PFSK-1 (cell line): Measurements from ENCODE around the gene KCNMA1.

Experiments
- FOXP2 ChIP-seq: optimal IDR thresholded peaks from 2 replicates; pipeline ENCODE3; 2011; ENCODE audit warnings: borderline replicate concordance, control low read depth, inconsistent platforms; ENCODE audit not compliant: insufficient read depth; ENCODE audit errors: extremely low read length, extremely low read depth
- POLR2AphosphoS5 ChIP-seq: IDR thresholded peaks from 2 replicates; pipeline ENCODE4 v1.6.1; 2012; ENCODE audit warnings: low read depth, mild to moderate bottlenecking, control low read depth, low read length, moderate library complexity
- SIN3A ChIP-seq: IDR thresholded peaks from 2 replicates; pipeline ENCODE4 v1.6.1; 2012; ENCODE audit warnings: mild to moderate bottlenecking, low read length, moderate library complexity, borderline replicate concordance; ENCODE audit not compliant: insufficient read depth
- TAF1 ChIP-seq: IDR thresholded peaks from 2 replicates; pipeline ENCODE4 v1.6.1; 2012; ENCODE audit warnings: low read length, control low read depth, borderline replicate concordance; ENCODE audit not compliant: insufficient read depth
- TF ChIP-seq, protein P1 (sequence below), 2 experiments: IDR thresholded peaks; 2 replicates each; pipeline versions ENCODE4 v1.6.1 to v1.8.0; 2011 to 2012; ENCODE audit warnings: low read depth in 2 of 2, low read length in 2 of 2, control low read depth in 1 of 2, inconsistent platforms in 1 of 2, mild to moderate bottlenecking in 1 of 2, moderate library complexity in 1 of 2; ENCODE audit not compliant: insufficient read depth in 1 of 2

The KCNMA1 gene

DNA sequence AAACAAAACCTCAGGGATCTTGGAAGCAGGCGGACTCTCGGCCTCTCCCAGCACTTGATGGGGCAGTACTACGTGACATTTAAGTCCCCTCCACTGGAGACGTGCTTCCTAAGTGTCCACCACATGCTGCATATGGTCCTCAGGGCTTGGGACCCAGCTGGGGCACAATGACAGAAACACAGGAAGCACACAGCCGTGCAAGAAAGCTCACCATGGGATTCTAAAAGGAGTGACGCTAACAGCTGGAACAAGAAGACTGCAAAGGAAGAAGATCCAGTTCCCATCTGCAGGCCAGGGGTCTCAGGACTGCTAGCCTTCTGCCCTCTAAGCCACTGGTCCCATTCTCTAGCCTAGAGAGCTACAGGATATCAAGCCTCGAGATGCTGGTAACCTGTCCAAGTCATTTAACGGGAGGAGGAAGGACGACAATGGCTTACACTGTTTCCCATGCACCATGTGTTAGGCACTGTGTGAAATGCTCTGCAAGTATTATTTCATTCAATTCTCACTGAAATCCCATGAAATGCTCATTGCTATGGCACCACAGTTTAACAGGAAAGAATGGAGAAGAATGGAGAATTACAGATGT, 61.1 kb downstream of the KCNMA1 start:
- TF ChIP-seq SIN3A (no peak), POLR2AphosphoS5 (no peak), TAF1 (no peak), FOXP2 (no peak)
- TF ChIP-seq, protein P1, sequence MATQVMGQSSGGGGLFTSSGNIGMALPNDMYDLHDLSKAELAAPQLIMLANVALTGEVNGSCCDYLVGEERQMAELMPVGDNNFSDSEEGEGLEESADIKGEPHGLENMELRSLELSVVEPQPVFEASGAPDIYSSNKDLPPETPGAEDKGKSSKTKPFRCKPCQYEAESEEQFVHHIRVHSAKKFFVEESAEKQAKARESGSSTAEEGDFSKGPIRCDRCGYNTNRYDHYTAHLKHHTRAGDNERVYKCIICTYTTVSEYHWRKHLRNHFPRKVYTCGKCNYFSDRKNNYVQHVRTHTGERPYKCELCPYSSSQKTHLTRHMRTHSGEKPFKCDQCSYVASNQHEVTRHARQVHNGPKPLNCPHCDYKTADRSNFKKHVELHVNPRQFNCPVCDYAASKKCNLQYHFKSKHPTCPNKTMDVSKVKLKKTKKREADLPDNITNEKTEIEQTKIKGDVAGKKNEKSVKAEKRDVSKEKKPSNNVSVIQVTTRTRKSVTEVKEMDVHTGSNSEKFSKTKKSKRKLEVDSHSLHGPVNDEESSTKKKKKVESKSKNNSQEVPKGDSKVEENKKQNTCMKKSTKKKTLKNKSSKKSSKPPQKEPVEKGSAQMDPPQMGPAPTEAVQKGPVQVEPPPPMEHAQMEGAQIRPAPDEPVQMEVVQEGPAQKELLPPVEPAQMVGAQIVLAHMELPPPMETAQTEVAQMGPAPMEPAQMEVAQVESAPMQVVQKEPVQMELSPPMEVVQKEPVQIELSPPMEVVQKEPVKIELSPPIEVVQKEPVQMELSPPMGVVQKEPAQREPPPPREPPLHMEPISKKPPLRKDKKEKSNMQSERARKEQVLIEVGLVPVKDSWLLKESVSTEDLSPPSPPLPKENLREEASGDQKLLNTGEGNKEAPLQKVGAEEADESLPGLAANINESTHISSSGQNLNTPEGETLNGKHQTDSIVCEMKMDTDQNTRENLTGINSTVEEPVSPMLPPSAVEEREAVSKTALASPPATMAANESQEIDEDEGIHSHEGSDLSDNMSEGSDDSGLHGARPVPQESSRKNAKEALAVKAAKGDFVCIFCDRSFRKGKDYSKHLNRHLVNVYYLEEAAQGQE (IDR thresholded peaks at IDR 0.05; ENCODE audit: insufficient read depth in 1 of 2, low read depth in 2 of 2, low read length in 2 of 2) = no peak

DNA sequence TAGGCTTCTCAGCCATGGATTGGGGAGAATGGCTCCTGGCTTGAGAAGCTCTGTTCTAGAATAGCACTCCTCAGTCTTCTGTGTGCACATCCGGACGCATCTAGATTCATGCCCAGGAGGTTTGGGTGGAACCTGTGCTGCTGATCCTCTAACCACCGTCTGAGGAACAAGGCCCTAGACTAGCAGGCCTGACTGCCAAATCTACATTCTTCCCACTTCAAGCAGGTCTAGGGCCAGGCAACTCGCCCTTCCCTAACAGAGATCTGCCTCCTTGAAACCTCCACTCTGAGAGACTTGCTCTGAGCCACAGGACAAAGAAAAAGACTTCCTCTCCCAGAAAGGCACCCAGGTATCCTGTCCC, 61.6 kb downstream of the KCNMA1 start:
- no peak for TF ChIP-seq FOXP2
- TF ChIP-seq POLR2AphosphoS5 = no peak
- no peak for TF ChIP-seq SIN3A
- TF ChIP-seq, protein P1 (IDR thresholded peaks at IDR 0.05; ENCODE audit: insufficient read depth in 1 of 2, low read depth in 2 of 2, low read length in 2 of 2) = no peak
- TF ChIP-seq TAF1 = no peak

DNA sequence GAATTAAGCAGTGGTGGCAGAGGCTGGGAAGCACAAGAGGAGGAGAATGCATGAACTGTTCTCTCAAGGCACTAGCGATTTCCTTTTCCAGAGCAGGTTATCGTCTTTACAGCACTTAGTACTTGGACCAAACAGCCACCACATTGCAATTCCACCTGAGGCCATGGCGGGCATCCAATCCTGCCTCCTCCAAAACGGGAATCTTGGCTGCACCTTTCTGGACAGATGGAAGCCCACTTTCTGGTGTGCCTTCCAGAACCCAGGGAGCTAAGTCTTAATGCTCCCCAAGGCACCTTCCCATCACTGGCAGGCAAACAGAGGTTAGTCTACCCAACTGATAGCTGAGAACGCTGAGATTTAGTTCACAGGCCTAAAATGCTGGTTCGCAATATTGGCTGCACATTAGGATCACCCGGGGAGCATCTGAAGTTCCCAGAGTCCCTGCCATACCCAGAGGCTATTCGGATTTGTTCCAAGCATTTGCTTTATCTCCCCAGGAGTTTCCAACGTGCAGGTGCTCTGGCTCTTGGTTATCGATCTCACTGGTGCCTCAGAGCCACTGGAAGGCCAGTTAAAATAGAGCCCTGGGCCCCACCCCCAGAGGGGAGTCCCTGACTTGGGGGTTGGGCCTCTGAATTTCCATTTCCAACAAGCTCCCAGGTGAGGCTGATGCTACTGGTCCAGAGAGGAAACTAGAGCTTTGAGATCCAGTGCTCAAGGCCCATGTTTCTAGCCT, 62.2 kb downstream of the KCNMA1 start:
- TF ChIP-seq POLR2AphosphoS5 (no peak), TAF1 (no peak), SIN3A (no peak), FOXP2 (no peak)
- TF ChIP-seq, protein P1 (IDR thresholded peaks at IDR 0.05; ENCODE audit: insufficient read depth in 1 of 2, low read depth in 2 of 2, low read length in 2 of 2) = no peak

DNA sequence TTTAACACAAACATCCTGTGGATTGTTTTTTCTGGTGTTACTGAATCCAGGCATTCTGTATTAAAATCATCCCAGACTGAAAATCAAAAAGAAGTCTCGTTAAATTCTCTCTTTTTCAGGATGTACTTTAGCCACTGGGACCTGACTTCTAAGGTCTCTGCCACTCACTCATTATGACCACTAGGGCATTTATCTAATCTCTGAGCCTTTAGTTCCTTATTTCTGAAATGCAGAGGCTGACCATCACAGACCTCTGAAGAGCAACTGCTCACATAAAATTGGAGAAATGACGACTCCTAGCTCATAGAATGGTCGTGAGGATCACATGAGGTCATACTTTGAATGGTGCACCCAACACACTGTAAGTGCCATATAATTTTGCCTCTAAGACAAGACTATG, 63.2 kb downstream of the KCNMA1 start:
- TF ChIP-seq TAF1 (no peak), SIN3A (no peak), FOXP2 (no peak), POLR2AphosphoS5 (no peak)
- TF ChIP-seq, protein P1 (IDR thresholded peaks at IDR 0.05; ENCODE audit: insufficient read depth in 1 of 2, low read depth in 2 of 2, low read length in 2 of 2) = no peak

DNA sequence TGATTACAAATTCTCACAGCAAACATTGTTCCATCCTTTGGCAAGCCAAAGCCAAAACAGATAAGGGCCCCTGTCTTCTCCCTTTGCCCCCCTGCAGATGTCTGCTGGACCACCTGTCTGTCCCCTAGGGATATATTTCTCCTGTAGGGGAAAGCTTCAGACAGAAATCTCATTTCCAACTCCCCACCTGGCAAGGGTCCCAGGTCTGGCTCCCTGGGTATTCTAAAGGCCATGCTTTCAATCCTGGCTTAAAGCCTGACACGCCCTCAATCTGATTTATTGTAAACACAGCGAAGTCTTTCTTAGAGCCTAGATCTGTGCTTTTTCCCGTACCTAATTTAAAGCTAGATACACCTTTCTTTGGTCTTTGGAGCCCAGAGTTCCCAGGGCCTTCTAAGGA, 66.1 kb downstream of the KCNMA1 start:
- no peak for TF ChIP-seq POLR2AphosphoS5
- TF ChIP-seq SIN3A = no peak
- TF ChIP-seq TAF1 = no peak
- TF ChIP-seq, protein P1 (IDR thresholded peaks at IDR 0.05; ENCODE audit: insufficient read depth in 1 of 2, low read depth in 2 of 2, low read length in 2 of 2) = no peak
- no peak for TF ChIP-seq FOXP2
